Spleen (tissue), 13 donors: ENCODE results near the gene ZBTB4. TPM values are rescaled to one million over a fixed set of nuclear protein-coding genes. Genes with fewer than 3 reads are reported as not detected.

Source experiments
- DNase-seq: peaks from one replicate; pipeline ENCODE4 v3.0.0-alpha.2; 2020
- H3K27ac ChIP-seq, 8 donors: fragments of 200-600 bp; sonication (generic) in 7 of 8; 1 replicate in 4 of 8; 2 replicates in 4 of 8; pipeline versions ENCODE4 v1.5.0 to v1.8.0; 2016 to 2021; ENCODE audit warnings: inconsistent platforms in 4 of 8, mild to moderate bottlenecking in 4 of 8, moderate library complexity in 1 of 8
- H3K27me3 ChIP-seq, 7 donors: fragments of 200-600 bp; sonication (generic) in 6 of 7; replicated peaks in 1 of 7; 1 replicate in 4 of 7; 2 replicates in 3 of 7; pipeline versions ENCODE4 v1.5.0 to v1.8.0; 2016 to 2021; ENCODE audit warnings: inconsistent platforms in 3 of 7, mild to moderate bottlenecking in 1 of 7
- H3K36me3 ChIP-seq, 6 donors: fragments of 200-600 bp; sonication (generic) in 5 of 6; 1 replicate in 4 of 6; 2 replicates in 2 of 6; pipeline versions ENCODE4 v1.5.0 to v1.8.0; 2016 to 2021; ENCODE audit warnings: inconsistent platforms in 2 of 6
- H3K4me1 ChIP-seq, 6 donors: fragments of 200-600 bp; sonication (generic) in 5 of 6; 1 replicate in 3 of 6; 2 replicates in 3 of 6; pipeline versions ENCODE4 v1.5.0 to v1.8.0; 2016 to 2021; ENCODE audit warnings: inconsistent platforms in 3 of 6
- H3K4me3 ChIP-seq, 8 donors: fragments of 200-600 bp; sonication (generic) in 7 of 8; 1 replicate in 4 of 8; 2 replicates in 4 of 8; pipeline versions ENCODE4 v1.5.0 to v1.8.0; 2016 to 2021; ENCODE audit warnings: inconsistent platforms in 4 of 8, mild to moderate bottlenecking in 4 of 8, moderate library complexity in 2 of 8
- H3K9me3 ChIP-seq, 8 donors: fragments of 200-600 bp; sonication (generic) in 7 of 8; 1 replicate in 4 of 8; 2 replicates in 4 of 8; pipeline versions ENCODE4 v1.5.0 to v1.8.0; 2016 to 2021; ENCODE audit warnings: inconsistent platforms in 4 of 8
- CTCF ChIP-seq, 11 experiments: fragments of 200-600 bp in 7 of 11; fragments of 450-650 bp in 4 of 11; sonication (generic) in 4 of 11; IDR thresholded peaks in 8 of 11; conservative IDR thresholded peaks in 3 of 11; 1 replicate in 7 of 11; 2 replicates in 4 of 11; pipeline versions ENCODE4 v1.4.0 to v1.8.0; 2016 to 2021; ENCODE audit warnings: antibody characterized with exemption in 11 of 11, inconsistent platforms in 4 of 11, mild to moderate bottlenecking in 1 of 11
- POLR2A ChIP-seq, 3 donors: fragments of 450-650 bp; IDR thresholded peaks; one replicate each; pipeline ENCODE4 v1.5.1; 2017; ENCODE audit warnings: antibody characterized with exemption in 3 of 3, mild to moderate bottlenecking in 1 of 3
- POLR2AphosphoS5 ChIP-seq, 3 donors: sonication (generic); formaldehyde crosslinking; IDR thresholded peaks; one replicate each; pipeline ENCODE4 v1.5.1; 2017; ENCODE audit warnings: antibody characterized with exemption in 3 of 3
- WGBS, 5 donors: extraction: QIAGEN DNeasy Blood & Tissue Kit in 3 of 5; methylation state at CpG; one replicate each; pipeline versions ENCODE4 v1.1.5 to v1.1.7; 2013 to 2018; 5-methylcytosine and 5-hydroxymethylcytosine counted together
- intact Hi-C: fragments of 100-400 bp; cut with DNase I; formaldehyde crosslinking; loops from one replicate; pipeline ENCODE4 v1.15.0; 2023; ENCODE audit warnings: low total_unique reads
- long read RNA-seq, 2 donors: transcript quantifications; one replicate each; lab custom pipeline, GENCODE V29; 2026
- polyA plus RNA-seq, 3 donors: library from polyadenylated mRNA; stranded (reverse); fragments of 200-250 nt; gene quantifications; one replicate each; pipeline ENCODE4 v1.2.1, GENCODE V29; 2013
- total RNA-seq, 7 donors: library from RNA; depleted of rRNA in 3 of 7; stranded (reverse); fragments of >200 nt in 3 of 7; fragmentation: NEBNext Ultra II Directional in 4 of 7; extraction: Animal tissue kit (Norgen Biotek cat#: 25700) in 4 of 7; gene quantifications; one replicate each; pipeline versions ENCODE4 v1.1.0 to v1.2.1, GENCODE V29; 2016 to 2021
- donor health status: healthy with polysubstance abuse.
- donor health status: DM: no; HTN: no; CAD: no; lungs with moderate emphysema.
- donor health status: DM: no; HTN: no; CAD: no.
- donor health status: Bipolar disorder and iron deficiency.
- donor health status: healthy.
- donor health status: DM: no; HTN: no; CAD: no.
- donor health status: DM: yes; HTN: yes; CAD: no.

ZBTB4 gene
- total RNA-seq (10 to 100 TPM; 38.7 to 68.8 (median 46.5) TPM), polyA plus RNA-seq (10 to 100 TPM; 10.5 to 23.7 (median 12.3) TPM)
- long read RNA-seq, donor 1, full-length matches to known transcripts, result 4 of 10 reads
- long read RNA-seq, donor 1, partial matches to known transcripts, result 6 of 10 reads
- long read RNA-seq, donor 1, other reads (novel, unspliced or antisense), result 0 of 10 reads
- long read RNA-seq, donor 2, full-length matches to known transcripts, result 6 of 15 reads
- long read RNA-seq, donor 2, partial matches to known transcripts, result 9 of 15 reads
- long read RNA-seq, donor 2, other reads (novel, unspliced or antisense), result 0 of 15 reads

- peak; percentile 93 for DNase-seq
- no peaks in the 10 kb centered on the region for H3K9me3 ChIP-seq
- H3K4me1 ChIP-seq, result peaks cover 28 to 86% (median 69%) of the 10 kb centered on the region in 6 donors
- peaks cover 0 to 4% (median 0%) of the 10 kb centered on the region in 6 donors for H3K36me3 ChIP-seq
- 0 to 1% (median 0%) methylated on average over 3 to 92 of the region's 92 CpGs for WGBS, 5 donors
- no peaks in the 10 kb centered on the region for H3K27me3 ChIP-seq
- peak within 1 kb of the TSS; percentile 66 to 94 (median 83) for H3K4me3 ChIP-seq
- TF ChIP-seq POLR2AphosphoS5 (IDR thresholded peaks at IDR 0.05), result peak; percentile 79 to 88 (median 88)
- TF ChIP-seq POLR2A (IDR thresholded peaks at IDR 0.05), result no peak
- H3K27ac ChIP-seq, result peak within 1 kb of the TSS; percentile 98 to 100 (median 99)
- intact Hi-C loops, result no loop called here
Observed at GRCh38 chr17:7479213-7480088, at the start of gene ZBTB4. ZBTB4 (minus strand) TSS chr17:7479631; CDS start chr17:7466801, 12,830 bp downstream.

GRCh38 chr17:7528842-7529241 is 49.4 kb upstream of the ZBTB4 start:
- H3K4me1 ChIP-seq, result no peaks in the 10 kb centered on the region
- H3K36me3 ChIP-seq, result no peaks in the 10 kb centered on the region
- H3K27ac ChIP-seq, result no peak overlapping the region
- no peaks in the 10 kb centered on the region for H3K27me3 ChIP-seq
- TF ChIP-seq POLR2A (IDR thresholded peaks at IDR 0.05), result no peak
- TF ChIP-seq CTCF (IDR thresholded peaks at IDR 0.05 in 8 of 11, conservative IDR thresholded peaks at IDR 0.05 in 3 of 11), result no peak
- no peak for TF ChIP-seq POLR2AphosphoS5 (IDR thresholded peaks at IDR 0.05)
- H3K9me3 ChIP-seq, result peaks cover 0 to 39% (median 20%) of the 10 kb centered on the region in 8 donors
- intact Hi-C loops, result no loop called here
- DNase-seq, result no peak
- no peak overlapping the region for H3K4me3 ChIP-seq

DNA sequence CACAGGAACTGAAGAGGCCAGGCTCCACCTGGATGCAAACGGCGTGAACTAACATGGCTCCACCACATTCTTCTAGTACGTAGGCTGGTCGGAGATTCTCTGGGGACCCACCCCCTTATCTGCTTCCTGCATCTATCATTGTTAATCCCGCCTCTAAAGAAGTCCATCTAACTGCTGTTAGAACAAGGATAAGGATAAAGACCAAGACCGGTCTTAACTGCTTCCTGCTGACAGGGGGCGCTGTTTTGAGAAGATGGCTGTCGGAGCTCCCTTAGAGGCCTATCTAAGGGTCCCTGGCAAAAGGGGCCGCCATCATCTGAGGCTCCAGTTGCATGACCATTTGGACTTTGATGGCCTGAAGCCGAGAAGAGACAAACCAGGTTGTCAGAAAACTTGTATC is 43.6 kb upstream of the ZBTB4 start:
- Histone ChIP-seq H3K36me3 (no peaks in the 10 kb centered on the region), H3K27me3 (no peaks in the 10 kb centered on the region), H3K4me3 (no peak overlapping the region), H3K27ac (no peak overlapping the region), H3K4me1 (peaks cover 0 to 7% (median 0%) of the 10 kb centered on the region in 6 donors), H3K9me3 (peaks cover 0 to 14% (median under 1%) of the 10 kb centered on the region in 8 donors)
- DNase-seq, result peak; percentile 80
- TF ChIP-seq POLR2AphosphoS5 (IDR thresholded peaks at IDR 0.05), result no peak
- peak in 10 of 11 experiments; percentile 19 to 71 (median 62) for TF ChIP-seq CTCF (IDR thresholded peaks at IDR 0.05 in 8 of 11, conservative IDR thresholded peaks at IDR 0.05 in 3 of 11)
- 38 to 52% (median 41%) methylated on average over 10 of the region's 10 CpGs for WGBS, 5 donors
- intact Hi-C loops, result no loop called here

DNA sequence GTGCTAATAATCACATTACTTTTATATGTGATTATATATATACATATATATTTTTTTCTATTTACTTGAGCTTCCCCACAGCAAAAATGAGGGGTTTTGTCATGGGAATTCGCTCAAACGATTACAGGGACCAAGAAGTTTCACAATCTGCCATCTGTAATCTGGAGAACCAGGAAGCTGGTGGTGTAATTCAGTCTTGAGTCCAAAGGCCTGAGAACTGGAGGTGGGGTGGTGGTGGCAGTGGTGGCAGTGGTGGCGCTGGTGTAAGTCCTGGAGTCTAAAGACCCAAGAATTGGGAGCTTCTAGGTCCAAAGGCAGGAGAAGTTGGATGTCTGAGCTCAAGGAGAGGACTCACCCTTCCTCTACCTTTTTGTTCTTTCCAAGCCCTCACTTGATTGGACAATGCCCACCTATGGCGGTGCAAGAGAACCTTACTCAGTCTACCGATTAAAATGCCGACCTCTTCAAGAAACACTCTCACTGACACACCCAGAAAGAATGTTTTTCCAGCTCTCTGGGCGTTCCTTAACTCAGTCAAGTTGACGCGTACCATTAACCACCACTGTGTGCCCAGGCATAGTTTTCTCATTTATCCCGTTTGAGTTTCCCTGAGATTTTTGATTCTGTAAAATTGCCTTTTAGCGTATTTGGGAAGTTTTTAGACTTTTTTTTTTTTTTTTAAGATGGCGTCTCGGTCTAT is 36.6 kb upstream of the ZBTB4 start:
- peaks cover 0 to 21% (median 8%) of the 10 kb centered on the region in 6 donors for H3K4me1 ChIP-seq
- H3K27ac ChIP-seq, result peak overlapping the region in 3 of 8 donors; percentile 27 to 56 (median 28)
- 83 to 90% (median 85%) methylated on average over 13 of the region's 13 CpGs for WGBS, 5 donors
- H3K36me3 ChIP-seq, result peaks cover 0 to 48% (median 33%) of the 10 kb centered on the region in 6 donors
- DNase-seq, result no peak
- H3K9me3 ChIP-seq, result no peaks in the 10 kb centered on the region
- intact Hi-C loops, result loop anchor here (5.0 to 10.0 kb wide), 2 partner anchors 46 to 161 kb away; partner anchors contain the start of genes KCTD11, SENP3 and TMEM95
- TF ChIP-seq POLR2AphosphoS5 (IDR thresholded peaks at IDR 0.05) (no peak), POLR2A (IDR thresholded peaks at IDR 0.05) (no peak), CTCF (IDR thresholded peaks at IDR 0.05 in 8 of 11, conservative IDR thresholded peaks at IDR 0.05 in 3 of 11) (no peak)
- H3K4me3 ChIP-seq, result no peak overlapping the region
- H3K27me3 ChIP-seq, result no peaks in the 10 kb centered on the region
